Activated naive CD4-positive, alpha-beta T cell treated with anti-CD3 and anti-CD28 coated beads for 36 hours (primary cell): ENCODE measurements around the gene CD164L2. TPM values are rescaled to one million over a fixed set of nuclear protein-coding genes. Genes with fewer than 3 reads are reported as not detected.
"Not testable (repeated sequence)": the region's sequence is repeated elsewhere in the genome, so short reads cannot be mapped to it uniquely, and the experiment has no call there.

Experiments
- CTCF ChIA-PET: fragments of 350-600 bp; sonication (Branson Sonifier 250); formaldehyde crosslinking; loops from one replicate; lab custom pipeline; 2021; ENCODE audit warnings: antibody characterized with exemption; lab: Charles Lee
- DNase-seq: peaks from one replicate; pipeline ENCODE4 v3.0.0-alpha.2; 2020
- H3K27ac Mint-ChIP-seq: one replicate; pipeline ENCODE4 v1.8.0; 2021; ENCODE audit warnings: mild to moderate bottlenecking, mixed read lengths
- H3K27me3 Mint-ChIP-seq: one replicate; pipeline ENCODE4 v1.8.0; 2021; ENCODE audit warnings: low read depth, mixed read lengths
- H3K36me3 Mint-ChIP-seq: one replicate; pipeline ENCODE4 v1.8.0; 2021; ENCODE audit warnings: low read depth, mixed read lengths
- H3K4me1 Mint-ChIP-seq: one replicate; pipeline ENCODE4 v1.8.0; 2021; ENCODE audit warnings: low read depth, mixed read lengths
- H3K4me3 Mint-ChIP-seq: one replicate; pipeline ENCODE4 v1.8.0; 2021; ENCODE audit warnings: mild to moderate bottlenecking, moderate library complexity, mixed read lengths
- H3K9me3 Mint-ChIP-seq: one replicate; pipeline ENCODE4 v1.8.0; 2021; ENCODE audit warnings: mixed read lengths
- intact Hi-C: fragments of 100-400 bp; cut with micrococcal nuclease; formaldehyde crosslinking; loops from one replicate; pipeline ENCODE4 v1.15.1; 2023
- total RNA-seq, 2 experiments: library from RNA; stranded (reverse); gene quantifications; one replicate each; pipeline ENCODE4 v1.2.3, GENCODE V29; 2021

The CD164L2 gene
- total RNA-seq = not detected

- no peaks in the 10 kb centered on the region for H3K9me3 Mint-ChIP-seq
- H3K36me3 Mint-ChIP-seq = no peaks in the 10 kb centered on the region
- H3K4me3 Mint-ChIP-seq = no peak within 1 kb of the TSS
- peaks cover 2% of the 10 kb centered on the region for H3K4me1 Mint-ChIP-seq
- CTCF ChIA-PET = interaction anchor here (0.7 to 8.7 kb wide), 5 partner anchors 12 to 99 kb away, joined by 3 to 139 read pairs (median 5); partner anchors contain the start of gene MAP3K6
- peak; percentile 49 for DNase-seq
- H3K27ac Mint-ChIP-seq = no peak within 1 kb of the TSS
- intact Hi-C loops = no loop called here
- no peaks in the 10 kb centered on the region for H3K27me3 Mint-ChIP-seq
Observed at GRCh38 chr1:27383039-27383605, at the start of gene CD164L2. TSS of gene CD164L2 (minus strand) at chr1:27383333. CDS start at chr1:27383239, 94 bp downstream.

DNA sequence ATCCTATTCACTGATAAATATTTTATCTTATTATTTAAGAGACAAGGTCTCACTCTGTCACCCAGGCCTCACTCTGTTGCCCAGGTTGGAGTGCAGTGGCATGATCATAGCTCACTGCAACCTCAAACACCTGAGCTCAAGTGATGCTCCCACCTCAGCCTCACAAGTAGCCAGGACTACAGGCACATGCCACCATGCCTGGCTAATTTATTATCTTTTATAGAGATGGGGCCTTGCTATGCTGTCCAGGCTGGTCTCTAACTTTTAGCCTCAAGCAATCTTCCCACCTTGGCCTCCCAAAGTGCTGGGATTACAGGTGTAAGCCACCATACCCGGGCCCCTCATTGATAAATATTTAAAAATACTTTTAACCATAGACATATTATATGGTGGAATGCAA, 49.6 kb upstream of the CD164L2 start:
- DNase-seq, H3K27ac Mint-ChIP-seq, H3K9me3 Mint-ChIP-seq, H3K27me3 Mint-ChIP-seq, intact Hi-C loops, H3K36me3 Mint-ChIP-seq, H3K4me3 Mint-ChIP-seq, CTCF ChIA-PET: not testable (repeated sequence)
- peaks cover 89% of the 10 kb centered on the region for H3K4me1 Mint-ChIP-seq

GRCh38 chr1:27431601-27431940, 48.4 kb upstream of the CD164L2 start:
- intact Hi-C loops = loop anchor here (1.0 to 2.0 kb wide), 2 partner anchors 14 to 91 kb away; no protein-coding TSS in a partner anchor
- CTCF ChIA-PET = interaction anchor here (1.0 to 1.7 kb wide), 4 partner anchors 8 to 343 kb away, joined by 3 to 7 read pairs (median 4); no protein-coding TSS in a partner anchor
- Mint-ChIP-seq H3K4me3 (no peak overlapping the region), H3K36me3 (peaks cover 9% of the 10 kb centered on the region), H3K27me3 (no peaks in the 10 kb centered on the region), H3K4me1 (peaks cover 87% of the 10 kb centered on the region), H3K27ac (peak overlapping the region; percentile 76), H3K9me3 (no peaks in the 10 kb centered on the region)
- no peak for DNase-seq

DNA sequence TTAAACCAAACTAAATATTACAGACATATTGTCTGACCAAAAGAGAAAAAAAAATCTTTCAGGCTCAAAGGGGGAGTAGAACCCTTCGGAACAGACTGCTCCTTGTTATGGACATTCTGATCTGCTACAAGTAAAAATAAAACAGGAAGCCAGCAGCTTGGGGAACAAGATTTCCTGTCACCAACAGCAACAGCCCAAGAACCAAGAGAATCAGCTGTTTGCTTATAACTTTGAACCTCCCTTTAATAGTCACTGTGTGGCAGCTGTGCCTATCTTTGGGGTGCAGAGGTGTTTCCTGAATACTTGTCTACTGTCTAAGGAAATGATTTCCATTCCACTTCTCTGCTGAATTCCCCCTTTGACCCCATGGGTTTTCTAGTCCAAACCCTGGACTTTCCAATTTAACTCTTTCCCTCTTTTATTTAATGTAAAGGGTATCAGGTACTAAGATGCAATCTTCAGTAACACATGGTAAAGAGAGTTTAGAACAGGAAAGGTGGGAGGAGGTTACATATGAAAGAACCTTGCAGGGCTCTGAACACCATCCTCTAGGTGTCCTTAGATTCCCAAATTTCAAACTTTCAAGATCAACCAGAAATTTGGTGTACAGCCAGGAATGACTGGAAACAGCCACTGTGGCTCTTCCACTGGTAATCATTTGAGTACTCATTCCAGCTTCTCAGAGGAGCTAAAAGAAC, 47.9 kb upstream of the CD164L2 start:
- Mint-ChIP-seq H3K27me3 (no peaks in the 10 kb centered on the region), H3K4me1 (peaks cover 84% of the 10 kb centered on the region), H3K27ac (peak overlapping the region; percentile 76), H3K36me3 (peaks cover 11% of the 10 kb centered on the region), H3K4me3 (peak overlapping the region; percentile 12), H3K9me3 (no peaks in the 10 kb centered on the region)
- intact Hi-C loops = loop anchor here (1.0 to 2.0 kb wide), 2 partner anchors 14 to 92 kb away; no protein-coding TSS in a partner anchor
- peak; percentile 41 for DNase-seq
- CTCF ChIA-PET = interaction anchor here (1.0 to 1.8 kb wide), 5 partner anchors 8 to 344 kb away, joined by 3 to 7 read pairs (median 5); no protein-coding TSS in a partner anchor

GRCh38 chr1:27429029-27429425, 45.9 kb upstream of the CD164L2 start:
- intact Hi-C loops = loop anchor here (5.0 kb wide), 1 partner anchor 53 kb away; no protein-coding TSS in a partner anchor
- H3K4me3 Mint-ChIP-seq = peak overlapping the region; percentile 74
- CTCF ChIA-PET = interaction anchor here (1.1 to 2.1 kb wide), 7 partner anchors 13 to 139 kb away, joined by 3 to 6 read pairs (median 5); no protein-coding TSS in a partner anchor
- no peaks in the 10 kb centered on the region for H3K9me3 Mint-ChIP-seq
- H3K4me1 Mint-ChIP-seq = peaks cover 78% of the 10 kb centered on the region
- H3K27me3 Mint-ChIP-seq = no peaks in the 10 kb centered on the region
- H3K36me3 Mint-ChIP-seq = peaks cover 16% of the 10 kb centered on the region
- H3K27ac Mint-ChIP-seq = peak overlapping the region; percentile 87
- DNase-seq = no peak

- peak; percentile 48 for DNase-seq
- CTCF ChIA-PET = interaction anchor here (0.9 to 2.1 kb wide), 7 partner anchors 12 to 178 kb away, joined by 3 to 6 read pairs (median 4); no protein-coding TSS in a partner anchor
- peaks cover 78% of the 10 kb centered on the region for H3K4me1 Mint-ChIP-seq
- H3K4me3 Mint-ChIP-seq = peak overlapping the region; percentile 74
- H3K9me3 Mint-ChIP-seq = no peaks in the 10 kb centered on the region
- H3K27ac Mint-ChIP-seq = peak overlapping the region; percentile 87
- H3K27me3 Mint-ChIP-seq = no peaks in the 10 kb centered on the region
- intact Hi-C loops = loop anchor here (5.0 kb wide), 1 partner anchor 54 kb away; no protein-coding TSS in a partner anchor
- peaks cover 16% of the 10 kb centered on the region for H3K36me3 Mint-ChIP-seq
Observed at GRCh38 chr1:27428316-27429028, 45.3 kb upstream of the CD164L2 start.

GRCh38 chr1:27427816-27428315, 44.7 kb upstream of the CD164L2 start:
- H3K27ac Mint-ChIP-seq = peak overlapping the region; percentile 87
- CTCF ChIA-PET = interaction anchor here (0.8 to 1.7 kb wide), 7 partner anchors 12 to 179 kb away, joined by 3 to 6 read pairs (median 3); no protein-coding TSS in a partner anchor
- peaks cover 74% of the 10 kb centered on the region for H3K4me1 Mint-ChIP-seq
- no peaks in the 10 kb centered on the region for H3K9me3 Mint-ChIP-seq
- peaks cover 16% of the 10 kb centered on the region for H3K36me3 Mint-ChIP-seq
- peak overlapping the region; percentile 74 for H3K4me3 Mint-ChIP-seq
- DNase-seq = no peak
- H3K27me3 Mint-ChIP-seq = no peaks in the 10 kb centered on the region
- intact Hi-C loops = loop anchor here (5.0 kb wide), 1 partner anchor 54 kb away; no protein-coding TSS in a partner anchor

DNA sequence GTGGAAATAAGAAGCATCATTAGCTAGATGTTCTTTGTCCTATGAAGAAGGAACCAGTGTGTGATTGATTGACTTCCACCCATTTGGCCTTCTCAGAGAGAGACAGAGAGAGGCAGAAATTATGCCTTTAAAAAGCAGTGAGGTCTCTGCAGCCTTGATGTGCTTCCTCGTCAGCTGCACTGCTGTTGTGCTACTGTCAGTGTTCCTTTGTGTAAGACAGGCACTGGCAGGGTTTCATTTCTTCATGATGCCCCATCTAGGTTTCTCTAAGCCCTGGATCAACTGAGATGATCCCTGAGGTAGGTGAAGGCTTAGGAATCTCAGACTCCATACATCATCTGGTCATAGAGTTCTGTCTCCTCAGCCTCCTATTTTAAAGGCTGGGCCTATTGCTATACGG, 44.2 kb upstream of the CD164L2 start:
- CTCF ChIA-PET = interaction anchor here (0.8 to 1.4 kb wide), 6 partner anchors 11 to 179 kb away, joined by 3 read pairs; no protein-coding TSS in a partner anchor
- Mint-ChIP-seq H3K4me3 (no peak overlapping the region), H3K27ac (peak overlapping the region; percentile 2), H3K9me3 (no peaks in the 10 kb centered on the region), H3K4me1 (peaks cover 78% of the 10 kb centered on the region), H3K36me3 (peaks cover 16% of the 10 kb centered on the region), H3K27me3 (no peaks in the 10 kb centered on the region)
- intact Hi-C loops = loop anchor here (5.0 kb wide), 1 partner anchor 55 kb away; no protein-coding TSS in a partner anchor
- DNase-seq = no peak

GRCh38 chr1:27423709-27424108, 40.6 kb upstream of the CD164L2 start:
- H3K4me3 Mint-ChIP-seq = no peak overlapping the region
- no peak for DNase-seq
- peak overlapping the region; percentile 21 for H3K27ac Mint-ChIP-seq
- peaks cover 68% of the 10 kb centered on the region for H3K4me1 Mint-ChIP-seq
- H3K9me3 Mint-ChIP-seq = no peaks in the 10 kb centered on the region
- H3K27me3 Mint-ChIP-seq = no peaks in the 10 kb centered on the region
- H3K36me3 Mint-ChIP-seq = peaks cover 15% of the 10 kb centered on the region
- CTCF ChIA-PET = interaction anchor here (0.6 to 2.0 kb wide), 4 partner anchors 8 to 744 kb away, joined by 3 to 7 read pairs (median 3); no protein-coding TSS in a partner anchor
- intact Hi-C loops = no loop called here

- no peaks in the 10 kb centered on the region for H3K27me3 Mint-ChIP-seq
- H3K27ac Mint-ChIP-seq = peak overlapping the region; percentile 82
- CTCF ChIA-PET = interaction anchor here (0.6 to 1.9 kb wide), 8 partner anchors 27 to 251 kb away, joined by 3 to 4 read pairs (median 3); partner anchors contain the start of gene AHDC1
- peaks cover 31% of the 10 kb centered on the region for H3K36me3 Mint-ChIP-seq
- peaks cover 49% of the 10 kb centered on the region for H3K4me1 Mint-ChIP-seq
- peak; percentile 80 for DNase-seq
- no peak overlapping the region for H3K4me3 Mint-ChIP-seq
- no peaks in the 10 kb centered on the region for H3K9me3 Mint-ChIP-seq
- intact Hi-C loops = loop anchor here (1.0 to 5.0 kb wide), 3 partner anchors 27 to 244 kb away; partner anchors contain the start of gene WASF2
Observed at GRCh38 chr1:27418326-27419185, 35.4 kb upstream of the CD164L2 start.
